ENCODE data around the gene JCHAIN.
"Not testable (repeated sequence)": the region's sequence is repeated elsewhere in the genome, so short reads cannot be mapped to it uniquely, and the experiment has no call there.

Gene JCHAIN

GRCh38 chr4:70667740-70668535 is 1.6 kb upstream of the JCHAIN start:
- TF ChIP-seq, protein P1, sequence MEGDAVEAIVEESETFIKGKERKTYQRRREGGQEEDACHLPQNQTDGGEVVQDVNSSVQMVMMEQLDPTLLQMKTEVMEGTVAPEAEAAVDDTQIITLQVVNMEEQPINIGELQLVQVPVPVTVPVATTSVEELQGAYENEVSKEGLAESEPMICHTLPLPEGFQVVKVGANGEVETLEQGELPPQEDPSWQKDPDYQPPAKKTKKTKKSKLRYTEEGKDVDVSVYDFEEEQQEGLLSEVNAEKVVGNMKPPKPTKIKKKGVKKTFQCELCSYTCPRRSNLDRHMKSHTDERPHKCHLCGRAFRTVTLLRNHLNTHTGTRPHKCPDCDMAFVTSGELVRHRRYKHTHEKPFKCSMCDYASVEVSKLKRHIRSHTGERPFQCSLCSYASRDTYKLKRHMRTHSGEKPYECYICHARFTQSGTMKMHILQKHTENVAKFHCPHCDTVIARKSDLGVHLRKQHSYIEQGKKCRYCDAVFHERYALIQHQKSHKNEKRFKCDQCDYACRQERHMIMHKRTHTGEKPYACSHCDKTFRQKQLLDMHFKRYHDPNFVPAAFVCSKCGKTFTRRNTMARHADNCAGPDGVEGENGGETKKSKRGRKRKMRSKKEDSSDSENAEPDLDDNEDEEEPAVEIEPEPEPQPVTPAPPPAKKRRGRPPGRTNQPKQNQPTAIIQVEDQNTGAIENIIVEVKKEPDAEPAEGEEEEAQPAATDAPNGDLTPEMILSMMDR (conservative IDR thresholded peaks at IDR 0.05; ENCODE audit: low read depth) = no peak
- CTCF ChIA-PET = interaction anchor here (0.6 kb wide), 1 partner anchor 23 kb away, joined by 4 read pairs; no protein-coding TSS in a partner anchor
- POLR2A ChIA-PET (ENCODE audit: low non-redundant PET) = no interaction called here
- DNase-seq (ENCODE audit: low spot score) = no peak
- H3K27ac ChIP-seq = no peak overlapping the region

GRCh38 chr4:70661309-70661922 is 4.9 kb downstream of the JCHAIN start:
- POLR2A ChIA-PET (ENCODE audit: low non-redundant PET); DNase-seq (ENCODE audit: low spot score); H3K27ac ChIP-seq: not testable (repeated sequence)
- CTCF ChIA-PET = interaction anchor here (0.5 kb wide), 1 partner anchor 1589 kb away, joined by 3 read pairs; no protein-coding TSS in a partner anchor

DNA sequence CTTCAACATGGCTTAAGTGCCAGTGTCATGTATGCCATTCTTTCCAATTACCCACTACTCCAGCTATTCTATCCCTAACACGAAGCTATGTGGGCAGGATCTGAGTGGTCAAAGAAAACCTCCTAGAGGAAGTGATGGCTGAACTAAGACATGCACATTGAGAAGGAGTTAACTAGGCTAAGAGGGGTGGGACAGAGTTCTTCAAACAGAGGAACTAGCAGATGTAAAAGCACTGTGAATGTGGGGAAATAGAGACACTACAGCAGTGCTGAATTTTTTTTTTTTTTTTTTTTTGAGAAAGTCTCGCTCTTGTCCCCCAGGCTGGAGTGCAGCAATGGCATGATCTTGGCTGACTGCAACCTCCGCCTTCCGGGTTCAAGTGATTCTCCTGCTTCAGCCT is 6.2 kb downstream of the JCHAIN start:
- TF ChIP-seq, protein P1 (conservative IDR thresholded peaks at IDR 0.05; ENCODE audit: low read depth) = no peak
- no peak for DNase-seq (ENCODE audit: low spot score)
- ChIA-PET POLR2A (ENCODE audit: low non-redundant PET) (no interaction called here), CTCF (interaction anchor here (0.6 kb wide), 2 partner anchors 101 to 1612 kb away, joined by 3 to 4 read pairs; no protein-coding TSS in a partner anchor)
- no peak overlapping the region for H3K27ac ChIP-seq

DNA sequence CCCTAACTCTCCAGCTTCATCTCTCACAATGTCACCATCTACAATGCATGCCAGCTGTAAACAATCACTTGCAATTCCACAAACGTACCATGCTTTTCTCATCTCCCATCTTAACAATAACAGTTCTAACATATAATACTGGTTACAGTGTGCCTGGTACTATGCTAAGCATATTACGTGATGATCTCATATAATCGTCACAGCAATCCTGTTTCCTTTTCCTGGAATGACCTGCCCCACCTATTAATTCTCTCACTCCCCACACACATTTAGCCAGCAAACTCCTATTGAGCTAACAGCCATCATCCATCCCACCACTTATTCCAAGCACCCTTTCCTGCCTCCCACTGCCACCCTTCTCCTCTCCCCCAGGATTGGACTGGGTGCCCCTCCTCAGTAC is 7.9 kb downstream of the JCHAIN start:
- no peak for DNase-seq (ENCODE audit: low spot score)
- no peak overlapping the region for H3K27ac ChIP-seq
- POLR2A ChIA-PET (ENCODE audit: low non-redundant PET) = no interaction called here
- TF ChIP-seq, protein P1 (conservative IDR thresholded peaks at IDR 0.05; ENCODE audit: low read depth) = no peak
- CTCF ChIA-PET = no interaction called here

DNA sequence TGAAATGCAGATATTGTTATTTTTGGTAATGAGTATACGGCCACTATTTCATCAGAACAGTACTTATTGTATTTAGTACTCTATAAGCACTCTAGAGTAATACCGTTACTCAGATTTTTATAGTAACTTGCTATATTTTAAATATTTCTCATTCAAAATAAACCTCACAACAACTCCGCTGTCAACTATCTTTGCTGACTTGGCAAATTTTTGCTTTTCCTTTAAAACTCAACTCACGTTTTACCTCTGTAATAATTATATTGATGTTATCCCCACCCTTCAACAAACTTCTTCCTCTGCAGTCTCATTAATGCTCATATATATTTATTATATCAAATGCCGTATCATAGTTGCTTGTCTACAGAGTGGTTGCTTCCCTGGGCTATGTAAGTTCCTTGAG is 9.0 kb downstream of the JCHAIN start:
- TF ChIP-seq, protein P1 (conservative IDR thresholded peaks at IDR 0.05; ENCODE audit: low read depth) = no peak
- ChIA-PET POLR2A (ENCODE audit: low non-redundant PET) (no interaction called here), CTCF (no interaction called here)
- DNase-seq (ENCODE audit: low spot score) = no peak
- H3K27ac ChIP-seq = no peak overlapping the region

GRCh38 chr4:70654605-70655011 is 11.7 kb downstream of the JCHAIN start:
- ChIA-PET CTCF (no interaction called here), POLR2A (ENCODE audit: low non-redundant PET) (no interaction called here)
- no peak for DNase-seq (ENCODE audit: low spot score)
- TF ChIP-seq, protein P1 (conservative IDR thresholded peaks at IDR 0.05; ENCODE audit: low read depth) = no peak
- H3K27ac ChIP-seq = no peak overlapping the region
